ENCODE results near the gene PNLDC1. TPM values are rescaled to one million over a fixed set of nuclear protein-coding genes. Genes with fewer than 3 reads are reported as not detected.
A peak's percentile ranks its signal among the peaks of the same experiment; 100 is the strongest.
"Not testable (repeated sequence)": the region's sequence is repeated elsewhere in the genome, so short reads cannot be mapped to it uniquely, and the experiment has no call there.

The PNLDC1 gene
- polyA plus RNA-seq, 3 donors = 0.14 to 0.35 (median 0.24) TPM

DNA sequence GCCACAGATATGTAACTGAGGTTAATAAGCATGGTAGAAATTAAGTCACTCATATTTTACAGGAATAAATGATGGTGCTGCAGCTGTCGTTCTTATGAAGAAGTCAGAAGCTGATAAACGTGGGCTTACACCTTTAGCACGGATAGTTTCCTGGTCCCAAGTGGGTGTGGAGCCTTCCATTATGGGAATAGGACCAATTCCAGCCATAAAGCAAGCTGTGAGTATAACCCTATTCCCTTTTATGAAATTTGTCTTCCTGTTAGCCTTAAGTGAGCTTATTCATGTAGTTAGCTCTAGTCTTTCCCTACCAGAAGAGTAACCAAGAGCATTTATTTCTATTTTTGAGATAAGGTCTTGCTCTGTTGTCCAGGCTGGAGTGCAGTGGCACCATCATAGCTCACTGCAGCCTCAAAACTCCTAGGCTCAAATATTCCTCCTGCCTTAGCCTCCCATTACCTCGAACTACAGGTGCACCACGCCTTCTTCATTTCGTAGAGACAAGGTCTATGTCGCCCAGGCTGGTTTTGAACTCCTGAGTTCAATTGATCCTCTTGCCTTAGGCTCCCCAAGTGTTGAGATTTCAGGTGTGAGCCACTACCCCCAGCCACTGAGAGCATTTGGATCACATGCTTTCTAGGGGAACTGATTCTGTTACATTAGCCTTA, 22.7 kb upstream of the PNLDC1 start:
- DNase-seq (ENCODE audit: extremely low read depth in 1 of 11, low read depth in 9 of 11, low spot score in 4 of 11) = no peak

DNA sequence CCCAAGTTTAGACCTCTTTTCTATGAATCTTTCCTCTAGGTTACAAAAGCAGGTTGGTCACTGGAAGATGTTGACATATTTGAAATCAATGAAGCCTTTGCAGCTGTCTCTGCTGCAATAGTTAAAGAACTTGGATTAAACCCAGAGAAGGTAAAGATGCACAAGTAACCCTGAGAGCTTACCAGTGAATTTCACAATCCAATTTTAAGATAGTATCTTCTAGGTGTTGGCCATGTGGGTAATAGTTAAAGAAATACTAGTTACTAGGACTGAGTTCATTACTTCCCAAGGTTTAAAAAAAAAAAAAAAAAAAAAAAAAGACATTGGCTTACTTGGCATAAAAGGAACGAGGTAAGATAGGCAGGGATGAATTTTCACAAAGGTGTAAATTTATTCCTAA, 21.9 kb upstream of the PNLDC1 start:
- DNase-seq (ENCODE audit: extremely low read depth in 1 of 11, low read depth in 9 of 11, low spot score in 4 of 11) = no peak

DNA sequence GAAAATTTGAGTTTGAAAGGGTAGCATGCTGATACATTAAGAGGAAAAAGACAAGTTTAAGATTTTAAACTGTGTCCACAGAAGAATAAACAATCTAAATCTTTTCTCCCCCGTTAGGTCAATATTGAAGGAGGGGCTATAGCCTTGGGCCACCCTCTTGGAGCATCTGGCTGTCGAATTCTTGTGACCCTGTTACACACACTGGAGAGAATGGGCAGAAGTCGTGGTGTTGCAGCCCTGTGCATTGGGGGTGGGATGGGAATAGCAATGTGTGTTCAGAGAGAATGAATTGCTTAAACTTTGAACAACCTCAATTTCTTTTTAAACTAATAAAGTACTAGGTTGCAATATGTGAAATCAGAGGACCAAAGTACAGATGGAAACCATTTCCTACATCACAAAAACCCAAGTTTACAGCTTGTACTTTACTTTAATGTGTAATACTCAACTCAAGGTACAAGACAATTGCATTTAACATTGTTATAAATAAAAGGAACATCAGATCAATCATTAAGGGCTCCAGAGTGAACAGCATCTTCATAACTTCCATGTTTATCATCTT, 21.5 kb upstream of the PNLDC1 start:
- DNase-seq (ENCODE audit: extremely low read depth in 1 of 11, low read depth in 9 of 11, low spot score in 4 of 11) = no peak

DNA sequence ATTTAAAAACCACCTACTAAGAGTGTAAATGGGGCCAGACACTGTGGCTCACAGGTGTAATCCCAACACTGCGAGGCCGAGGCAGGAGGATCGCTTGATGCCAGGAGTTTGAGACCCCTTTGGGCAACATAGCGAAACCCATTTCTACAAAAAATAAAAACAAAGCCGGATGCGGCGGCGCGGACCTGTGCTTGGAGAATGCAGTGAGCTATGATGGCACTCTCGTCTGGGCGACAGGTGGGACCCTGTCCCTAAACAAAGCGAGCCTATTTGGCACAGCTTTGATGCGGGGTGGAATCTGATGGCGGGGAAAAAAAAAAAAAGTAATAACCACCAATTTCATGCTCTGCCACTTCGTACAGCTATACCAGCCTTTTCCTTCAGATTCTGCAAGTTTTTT, 11.8 kb upstream of the PNLDC1 start:
- no peak for DNase-seq (ENCODE audit: extremely low read depth in 1 of 11, low read depth in 9 of 11, low spot score in 4 of 11)

DNA sequence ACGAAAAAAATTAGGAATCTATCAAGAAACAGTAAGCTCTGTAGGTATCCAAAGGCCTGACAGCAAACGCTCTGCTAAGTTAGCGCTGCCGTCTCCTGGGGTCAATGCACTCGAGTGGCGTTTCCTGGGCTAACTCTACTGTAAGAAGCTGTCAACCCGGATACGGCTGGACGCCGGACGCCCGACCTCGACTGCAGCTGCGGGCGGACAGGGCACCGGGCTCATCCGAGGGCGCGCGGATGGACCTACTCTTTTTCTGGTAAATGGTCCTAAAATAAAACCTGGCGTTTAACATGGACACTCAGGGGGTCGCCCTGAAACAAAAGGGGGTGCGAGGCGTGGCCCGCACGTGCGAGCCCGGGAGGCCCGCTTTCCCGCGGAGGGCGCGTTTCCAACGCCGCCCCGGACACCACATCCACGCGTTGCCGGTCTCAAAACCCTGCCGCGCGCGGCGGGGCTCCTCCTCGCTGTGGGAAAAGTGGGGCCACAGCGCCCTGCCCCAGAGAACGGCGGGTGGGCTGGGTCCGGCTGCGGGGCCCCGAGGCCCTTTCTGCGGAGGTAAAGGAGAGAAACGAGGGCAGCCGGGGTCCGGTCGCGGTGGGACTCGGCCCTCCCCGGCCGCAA, 11.2 kb upstream of the PNLDC1 start:
- peak in 8 of 11 donors; percentile 5 to 38 (median 14) for DNase-seq (ENCODE audit: extremely low read depth in 1 of 11, low read depth in 9 of 11, low spot score in 4 of 11)

DNA sequence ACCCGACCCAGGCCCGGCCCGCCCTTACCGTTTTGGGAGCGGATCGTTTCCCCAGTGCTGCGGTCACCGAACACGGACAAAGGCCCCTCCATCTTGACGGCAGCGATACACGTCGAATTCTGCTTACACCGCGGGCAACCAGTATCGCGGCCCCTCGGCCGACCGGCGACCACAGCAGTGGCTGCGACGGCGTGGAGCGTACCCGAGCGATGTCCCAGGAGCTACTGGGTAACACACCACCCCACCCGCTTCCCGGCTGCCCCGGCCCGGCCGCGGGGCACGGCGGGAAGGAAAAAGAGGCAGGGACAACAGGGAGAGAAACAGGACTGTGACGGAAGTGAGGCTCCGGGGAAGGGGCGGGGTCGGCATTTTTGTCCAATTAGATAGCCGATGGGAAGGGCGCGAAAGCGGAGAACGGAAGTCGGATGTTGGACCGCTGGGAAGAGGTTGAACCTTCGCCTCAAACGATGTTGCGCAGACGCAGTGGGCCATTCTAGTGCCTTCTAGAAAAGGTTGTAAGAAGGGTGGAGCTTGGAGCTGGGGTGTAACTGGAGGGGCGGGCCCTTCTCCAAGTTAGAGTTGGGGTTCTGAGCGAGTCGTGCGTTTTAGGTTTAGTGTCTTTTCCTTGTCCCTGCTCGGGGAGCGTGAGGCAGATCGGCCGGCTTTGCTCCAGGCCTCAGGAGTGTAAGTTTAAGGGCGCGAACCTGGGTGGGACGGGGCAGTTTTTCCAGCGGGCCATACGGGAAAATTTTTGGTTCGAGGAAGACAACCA, 10.5 kb upstream of the PNLDC1 start, which contains the start of gene TCP1:
Gene TCP1, minus strand, starts transcription at position 226 of the 772 bp plus-strand sequence. Its CDS starts 134 bp downstream, at position 92.
- peak; percentile 99 to 100 (median 99) for DNase-seq (ENCODE audit: extremely low read depth in 1 of 11, low read depth in 9 of 11, low spot score in 4 of 11)

DNA sequence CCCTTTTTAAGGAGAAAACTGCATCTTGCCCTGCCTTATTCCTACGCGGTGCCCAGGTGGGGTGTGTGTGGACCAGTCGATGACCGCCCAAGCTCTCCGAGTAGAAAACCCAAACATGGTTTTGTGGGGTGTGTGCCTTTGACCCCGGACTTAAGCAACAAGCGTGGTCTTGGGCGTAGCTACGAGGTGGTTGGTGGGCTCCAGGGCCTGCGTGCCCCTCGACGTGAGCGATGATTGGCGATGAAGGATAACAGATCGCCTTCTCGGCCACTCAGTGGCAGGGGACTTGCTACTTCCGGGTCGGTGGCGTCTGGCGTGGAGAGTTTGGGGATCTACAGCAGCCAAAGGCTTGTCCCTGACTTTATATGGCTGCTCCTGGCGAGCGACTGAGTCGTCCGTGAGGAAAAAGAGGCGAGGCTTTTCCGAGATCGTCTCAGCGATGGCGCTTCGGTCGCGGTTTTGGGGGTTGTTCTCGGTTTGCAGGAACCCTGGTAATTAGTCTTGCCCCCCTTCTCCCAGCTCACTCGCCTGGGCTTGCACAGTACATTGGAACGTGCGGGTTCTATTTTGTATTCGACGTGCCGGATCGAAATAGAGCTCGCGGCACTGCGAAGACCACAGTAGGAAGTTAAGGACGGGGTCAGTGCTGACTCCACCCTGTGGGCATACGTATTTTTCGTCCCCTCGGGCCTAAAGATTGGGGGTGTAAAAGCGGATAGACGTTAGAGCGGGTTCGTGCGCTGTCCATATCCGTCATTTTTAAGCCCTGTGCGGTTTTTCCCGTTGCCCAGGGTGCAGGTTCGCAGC, 9.7 kb upstream of the PNLDC1 start, which contains the start of gene MRPL18:
Gene MRPL18, plus strand, starts transcription at position 319 of the 807 bp plus-strand sequence. Its CDS starts 121 bp downstream, at position 440.
- DNase-seq (ENCODE audit: extremely low read depth in 1 of 11, low read depth in 9 of 11, low spot score in 4 of 11) = peak; percentile 81 to 97 (median 91)

DNA sequence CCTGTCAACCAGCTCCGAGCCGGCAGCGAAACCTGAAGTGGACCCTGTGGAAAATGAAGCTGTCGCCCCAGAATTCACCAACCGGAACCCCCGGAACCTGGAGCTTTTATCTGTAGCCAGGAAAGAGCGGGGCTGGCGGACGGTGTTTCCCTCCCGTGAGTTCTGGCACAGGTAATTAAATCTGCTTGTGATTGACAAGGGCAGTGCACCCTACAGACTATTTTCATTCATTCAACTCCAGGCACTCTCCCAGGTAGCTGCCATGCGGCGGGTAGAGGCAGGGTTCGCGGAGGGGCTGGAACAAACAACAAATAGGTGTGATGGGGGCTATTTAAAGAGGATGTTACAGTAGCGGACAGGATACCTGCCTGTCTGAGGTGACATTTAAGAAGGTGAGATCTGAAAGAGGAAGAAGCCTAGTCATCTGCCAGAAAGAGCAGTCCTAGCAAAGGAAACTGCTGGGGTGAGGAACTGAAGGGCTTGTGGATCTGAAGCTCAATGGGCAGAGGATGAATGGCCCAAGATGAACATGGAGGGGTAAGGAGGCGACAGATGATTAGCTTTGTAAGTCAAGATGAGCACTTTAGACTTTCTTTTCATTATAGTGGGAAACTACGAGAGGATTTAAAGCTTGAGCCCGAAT, 9.0 kb upstream of the PNLDC1 start:
- DNase-seq (ENCODE audit: extremely low read depth in 1 of 11, low read depth in 9 of 11, low spot score in 4 of 11) = no peak

DNA sequence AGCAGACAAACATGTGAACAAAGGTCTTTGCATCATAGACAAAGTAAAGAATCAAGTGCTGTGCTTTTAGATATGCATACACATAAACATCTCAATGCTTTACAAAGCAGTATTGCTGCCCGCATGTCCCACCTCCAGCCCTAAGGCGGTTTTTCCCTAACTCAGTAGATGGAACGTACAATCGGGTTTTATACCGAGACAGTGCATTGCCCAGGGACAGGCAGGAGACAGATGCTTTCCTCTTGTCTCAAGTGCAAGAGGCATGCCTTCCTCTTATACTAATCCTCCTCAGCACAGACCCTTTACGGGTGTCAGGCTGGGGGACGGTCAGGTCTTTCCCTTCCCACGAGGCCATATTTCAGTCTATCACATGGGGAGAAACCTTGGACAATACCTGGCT, 5.1 kb upstream of the PNLDC1 start:
- DNase-seq (ENCODE audit: extremely low read depth in 1 of 11, low read depth in 9 of 11, low spot score in 4 of 11) = not testable (repeated sequence)

DNA sequence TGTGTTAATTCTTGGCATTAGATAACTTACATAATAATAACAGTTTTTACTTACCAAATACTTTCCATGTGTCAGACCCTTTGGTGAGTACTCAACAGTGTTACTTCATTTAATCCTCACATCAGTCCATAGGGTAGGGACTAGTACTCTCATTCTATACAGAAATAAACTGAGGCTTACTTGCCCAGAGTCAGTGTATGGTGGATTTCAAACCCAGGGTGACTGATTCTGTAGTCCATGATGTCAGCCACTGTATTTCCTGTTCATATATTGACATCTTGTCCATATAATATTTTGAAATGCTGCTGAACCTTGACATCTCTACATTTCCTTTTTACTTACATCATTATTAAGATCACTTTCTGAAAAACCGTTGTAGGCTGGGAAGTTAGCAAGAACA, 2.5 kb upstream of the PNLDC1 start:
- no peak for DNase-seq (ENCODE audit: extremely low read depth in 1 of 11, low read depth in 9 of 11, low spot score in 4 of 11)

DNA sequence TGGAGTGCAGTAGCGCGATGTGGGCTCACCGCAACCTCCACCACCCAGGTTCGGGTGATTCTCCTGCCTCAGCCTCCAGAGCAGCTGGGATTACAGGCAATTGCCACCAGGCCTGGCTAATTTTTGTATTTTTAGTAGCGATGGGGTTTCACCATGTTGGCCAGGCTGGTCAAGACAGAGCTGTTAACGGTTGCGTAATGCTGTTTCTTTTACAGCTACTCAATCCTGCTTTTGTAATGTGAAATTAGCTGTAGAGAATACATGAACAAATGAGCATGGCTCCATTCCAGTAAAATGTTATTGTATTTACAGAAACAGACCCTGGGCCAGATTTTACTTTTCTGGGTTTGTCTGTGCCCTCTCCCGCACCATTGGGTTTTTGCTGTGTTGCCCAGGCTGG, 1.9 kb downstream of the PNLDC1 start:
- no peak for DNase-seq (ENCODE audit: extremely low read depth in 1 of 11, low read depth in 9 of 11, low spot score in 4 of 11)

DNA sequence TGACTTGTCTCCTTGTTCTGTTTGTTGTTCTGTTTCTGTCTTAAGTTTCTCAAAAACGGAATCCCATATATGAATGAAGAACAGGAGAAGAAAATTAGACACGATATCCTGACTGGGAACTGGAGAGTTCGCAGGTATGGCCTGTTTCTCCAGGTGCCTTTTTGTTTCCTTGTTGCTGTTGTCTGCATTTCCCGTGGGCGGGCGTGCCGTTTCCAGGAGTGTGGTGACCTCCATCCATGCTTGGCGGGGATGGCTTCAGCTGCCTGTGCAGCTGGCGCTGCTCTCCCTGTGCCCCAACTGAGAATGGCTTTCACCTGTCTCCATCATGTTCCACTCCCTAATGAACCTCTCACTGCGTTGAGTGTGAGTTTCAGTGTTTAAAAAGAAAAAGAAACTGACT, 4.4 kb downstream of the PNLDC1 start:
- DNase-seq (ENCODE audit: extremely low read depth in 1 of 11, low read depth in 9 of 11, low spot score in 4 of 11) = no peak

DNA sequence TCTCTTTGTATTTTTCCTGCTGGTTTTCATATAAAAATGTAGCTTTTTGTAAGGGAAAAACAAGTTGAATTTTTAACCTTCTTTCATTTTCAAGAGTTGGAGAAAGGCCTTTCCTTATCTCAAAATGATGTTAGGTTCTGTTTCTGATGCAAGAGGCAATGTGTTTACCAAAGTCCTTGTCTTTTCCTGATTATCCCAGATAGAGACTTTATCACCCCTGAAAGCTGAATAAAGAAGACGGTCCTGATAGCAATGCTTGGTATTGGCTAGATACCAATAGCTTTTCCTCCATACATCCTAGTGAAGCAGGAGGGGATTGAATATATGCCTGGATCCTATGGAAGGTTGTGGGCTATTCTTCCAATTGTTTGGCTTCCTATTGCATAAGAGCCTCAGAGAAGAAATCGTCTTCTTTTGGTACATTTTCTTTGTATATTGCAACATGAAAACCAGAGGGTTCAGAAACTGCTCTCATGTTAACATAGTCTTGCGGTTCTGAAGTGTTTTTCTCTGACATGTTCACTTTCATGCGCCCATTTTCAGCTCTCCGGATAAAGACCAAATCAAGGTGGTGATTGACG, 5.5 kb downstream of the PNLDC1 start:
- no peak for DNase-seq (ENCODE audit: extremely low read depth in 1 of 11, low read depth in 9 of 11, low spot score in 4 of 11)

DNA sequence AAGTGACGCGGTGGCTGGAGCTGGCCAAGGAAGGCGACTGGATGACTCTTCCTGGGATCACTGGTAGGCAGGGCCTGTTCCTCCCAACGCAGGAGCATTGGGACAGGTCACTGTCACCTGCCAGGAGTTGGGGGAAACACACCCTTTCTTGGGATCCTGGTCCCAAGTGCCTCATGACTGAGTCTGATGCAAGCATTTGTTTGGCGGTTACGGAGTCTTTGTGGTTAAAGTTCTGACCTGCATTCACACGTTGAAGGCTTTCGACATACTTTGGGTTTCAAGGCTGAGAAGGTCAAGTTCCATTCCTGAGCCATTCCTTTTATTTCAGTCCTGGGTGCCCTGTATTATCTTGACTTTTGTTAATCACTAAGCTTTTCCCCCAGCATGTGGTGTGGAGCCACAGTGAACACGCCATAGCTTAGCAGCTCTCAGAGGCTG, 6.0 kb downstream of the PNLDC1 start:
- no peak for DNase-seq (ENCODE audit: extremely low read depth in 1 of 11, low read depth in 9 of 11, low spot score in 4 of 11)

DNA sequence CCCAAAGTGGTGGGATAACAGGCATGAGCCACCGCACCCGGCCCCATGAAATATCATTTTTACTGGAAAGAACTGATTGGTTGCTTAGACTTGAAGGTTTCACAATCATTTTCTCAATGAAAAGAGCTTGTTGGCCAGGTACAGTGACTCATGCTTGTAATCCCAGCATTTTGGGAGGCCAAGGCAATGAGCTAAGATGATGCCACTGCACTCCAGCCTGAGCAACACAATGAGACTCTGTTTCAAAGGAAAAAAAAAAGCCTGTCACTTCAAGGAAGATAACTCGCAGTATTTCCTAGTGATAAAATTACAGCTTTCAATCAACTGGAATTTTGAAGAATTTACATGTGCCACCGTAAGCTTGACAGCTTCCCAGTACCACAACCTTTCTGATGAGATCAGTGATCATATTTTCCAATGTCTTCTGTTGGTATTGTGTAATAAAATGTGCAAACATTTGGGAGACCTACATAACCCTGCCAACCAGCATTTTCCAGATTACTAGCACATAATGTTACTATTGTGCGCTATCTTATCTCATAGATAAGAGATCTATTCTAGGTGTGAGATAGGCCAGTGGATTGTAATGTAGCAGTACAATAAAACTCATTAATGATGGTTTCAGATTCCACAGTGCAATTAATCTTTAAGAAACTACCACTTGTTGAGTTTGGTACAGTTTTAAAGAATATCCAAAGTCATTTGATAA, 7.2 kb downstream of the PNLDC1 start:
- DNase-seq (ENCODE audit: extremely low read depth in 1 of 11, low read depth in 9 of 11, low spot score in 4 of 11) = no peak

DNA sequence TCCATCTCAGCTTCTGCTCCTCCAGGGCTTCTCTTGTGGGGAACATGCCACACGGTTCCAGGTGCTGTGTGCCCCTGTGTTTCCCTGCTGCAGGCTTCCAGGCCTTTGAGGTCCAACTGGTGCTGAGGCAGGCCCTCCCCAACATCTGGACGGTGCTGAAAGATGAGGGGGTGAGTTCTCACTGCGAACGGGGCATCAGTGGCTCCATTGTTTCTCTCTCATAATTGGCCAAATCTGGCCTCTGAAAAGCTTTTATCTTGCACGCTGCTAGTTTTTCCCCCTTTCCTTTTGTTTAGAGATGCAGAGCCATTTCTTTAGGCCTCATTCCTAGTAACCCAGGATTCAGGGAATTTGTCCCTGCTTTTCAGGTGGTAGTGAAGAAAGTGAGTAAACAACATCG, 8.6 kb downstream of the PNLDC1 start:
- no peak for DNase-seq (ENCODE audit: extremely low read depth in 1 of 11, low read depth in 9 of 11, low spot score in 4 of 11)

DNA sequence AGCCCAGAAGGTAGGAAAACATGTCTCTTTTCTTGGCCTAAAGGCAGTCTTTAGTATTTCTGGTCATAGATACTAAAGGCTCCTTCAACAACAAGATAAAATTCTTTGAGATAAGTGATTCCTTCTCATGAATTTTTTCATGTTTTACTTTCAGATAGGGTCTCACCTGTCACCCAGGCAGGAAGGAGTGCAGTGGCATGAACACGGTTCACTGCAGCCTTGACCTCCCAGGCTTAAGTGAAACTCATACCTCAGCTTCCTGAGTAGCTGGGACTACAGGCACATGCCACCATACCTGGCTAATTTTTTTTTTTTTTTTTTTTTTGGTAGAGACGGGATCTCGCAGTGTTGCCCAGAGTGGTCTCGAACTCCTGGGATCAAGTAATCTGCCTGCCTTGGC, 9.1 kb downstream of the PNLDC1 start:
- DNase-seq (ENCODE audit: extremely low read depth in 1 of 11, low read depth in 9 of 11, low spot score in 4 of 11) = no peak

Data from renal cortex interstitium (tissue), 11 donors.